ENCODE measurements around the gene PRKCE. TPM values are rescaled to one million over a fixed set of nuclear protein-coding genes. Genes with fewer than 3 reads are reported as not detected.

The PRKCE gene
- total and polyA plus RNA-seq, 2 experiments from 2014 or later, result 9.6 to 11.9 TPM

DNA sequence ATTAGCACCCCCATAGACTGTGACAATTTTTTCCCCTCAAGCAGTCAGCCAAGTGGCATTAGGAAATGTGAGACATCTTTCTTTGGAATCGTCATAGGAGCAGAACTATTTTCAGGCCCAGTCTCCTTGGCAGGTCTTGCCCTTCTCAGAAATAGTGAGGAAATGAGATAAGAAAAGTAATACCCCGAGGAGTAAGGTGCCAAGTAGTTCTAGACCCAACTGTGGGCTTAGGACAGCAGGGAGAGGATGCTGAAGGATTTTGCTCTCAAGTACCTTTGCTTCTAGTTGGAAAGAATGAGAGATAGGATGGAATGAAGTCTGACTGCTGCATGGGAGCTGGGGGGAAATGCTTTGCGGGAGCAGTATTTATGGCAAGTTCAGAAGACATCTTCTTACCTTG, 31.8 kb downstream of the PRKCE start:
- DNase-seq (ENCODE audit: low spot score), result no peak
- WGBS (ENCODE audit: low lambda C conversion rate, missing lambda C conversion rate), result 63% methylated on average over 3 of the region's 3 CpGs
- Histone ChIP-seq H3K36me3 (replicated peaks; ENCODE audit: insufficient read depth, low read depth) (no peaks in the 10 kb centered on the region), H3K79me2 (peaks cover 17% of the 10 kb centered on the region), H3K9me2 (replicated peaks; ENCODE audit: insufficient read depth) (no peaks in the 10 kb centered on the region), H3K9me3 (ENCODE audit: low read depth) (no peaks in the 10 kb centered on the region), H4K20me1 (ENCODE audit: insufficient read depth, poor library complexity, severe bottlenecking) (no peaks in the 10 kb centered on the region), H3K27ac (no peak overlapping the region), H3K27me3 (no peaks in the 10 kb centered on the region), H3K4me2 (no peak overlapping the region), H2AFZ (no peak overlapping the region), H3K4me3 (no peak overlapping the region), H3K4me1 (ENCODE audit: insufficient read depth) (peaks cover 14% of the 10 kb centered on the region)
- TF ChIP-seq, protein P1, sequence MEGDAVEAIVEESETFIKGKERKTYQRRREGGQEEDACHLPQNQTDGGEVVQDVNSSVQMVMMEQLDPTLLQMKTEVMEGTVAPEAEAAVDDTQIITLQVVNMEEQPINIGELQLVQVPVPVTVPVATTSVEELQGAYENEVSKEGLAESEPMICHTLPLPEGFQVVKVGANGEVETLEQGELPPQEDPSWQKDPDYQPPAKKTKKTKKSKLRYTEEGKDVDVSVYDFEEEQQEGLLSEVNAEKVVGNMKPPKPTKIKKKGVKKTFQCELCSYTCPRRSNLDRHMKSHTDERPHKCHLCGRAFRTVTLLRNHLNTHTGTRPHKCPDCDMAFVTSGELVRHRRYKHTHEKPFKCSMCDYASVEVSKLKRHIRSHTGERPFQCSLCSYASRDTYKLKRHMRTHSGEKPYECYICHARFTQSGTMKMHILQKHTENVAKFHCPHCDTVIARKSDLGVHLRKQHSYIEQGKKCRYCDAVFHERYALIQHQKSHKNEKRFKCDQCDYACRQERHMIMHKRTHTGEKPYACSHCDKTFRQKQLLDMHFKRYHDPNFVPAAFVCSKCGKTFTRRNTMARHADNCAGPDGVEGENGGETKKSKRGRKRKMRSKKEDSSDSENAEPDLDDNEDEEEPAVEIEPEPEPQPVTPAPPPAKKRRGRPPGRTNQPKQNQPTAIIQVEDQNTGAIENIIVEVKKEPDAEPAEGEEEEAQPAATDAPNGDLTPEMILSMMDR (IDR thresholded peaks at IDR 0.05; ENCODE audit: poor library complexity), result no peak

DNA sequence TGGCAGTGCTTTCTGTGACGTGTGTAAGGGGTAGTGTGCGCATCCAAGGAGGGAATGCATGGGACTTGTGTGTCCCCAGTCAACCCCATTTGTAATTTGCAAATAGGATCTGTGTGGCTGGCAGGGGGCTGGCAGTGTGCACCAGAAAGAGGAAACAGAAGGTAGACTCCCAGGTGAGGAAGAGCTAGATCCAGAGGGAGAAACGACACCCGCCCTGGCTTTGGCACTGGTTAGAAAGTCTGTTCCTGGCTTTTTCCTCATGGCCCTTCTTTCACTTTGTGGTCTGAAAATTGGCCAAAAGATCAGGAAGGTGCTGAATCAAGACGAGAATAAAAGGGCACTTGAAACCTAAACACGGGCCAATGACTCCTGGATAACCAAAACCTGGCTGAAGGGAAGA, 33.3 kb downstream of the PRKCE start:
- H3K4me3 ChIP-seq, result no peak overlapping the region
- WGBS (ENCODE audit: low lambda C conversion rate, missing lambda C conversion rate), result 98% methylated on average over 6 of the region's 6 CpGs

DNA sequence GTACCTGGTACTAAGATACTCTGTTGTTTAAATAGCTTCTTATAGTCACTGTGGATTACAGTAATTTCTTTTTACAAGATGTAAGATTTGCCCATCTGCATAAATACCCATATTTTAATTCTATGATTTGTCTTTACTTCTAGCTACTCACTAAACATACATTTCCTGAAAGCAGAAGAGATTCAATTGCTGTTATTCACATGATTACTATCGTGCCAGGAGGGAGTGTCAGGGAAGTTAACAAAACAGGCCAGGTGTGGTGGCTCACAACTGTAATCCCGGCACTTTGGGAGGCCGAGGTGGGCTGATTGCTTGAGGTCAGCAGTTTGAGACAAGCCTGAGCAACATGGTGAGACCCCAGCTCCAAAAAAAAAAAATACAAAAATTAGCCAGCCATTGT, 33.8 kb downstream of the PRKCE start:
- no peak overlapping the region for H3K27ac ChIP-seq
- H3K4me3 ChIP-seq, result no peak overlapping the region
- H3K27me3 ChIP-seq, result no peaks in the 10 kb centered on the region
- H2AFZ ChIP-seq, result no peak overlapping the region
- peaks cover 7% of the 10 kb centered on the region for H3K4me1 ChIP-seq (ENCODE audit: insufficient read depth)
- no peaks in the 10 kb centered on the region for H3K9me2 ChIP-seq (replicated peaks; ENCODE audit: insufficient read depth)
- peaks cover 6% of the 10 kb centered on the region for H3K79me2 ChIP-seq
- H4K20me1 ChIP-seq (ENCODE audit: insufficient read depth, poor library complexity, severe bottlenecking), result no peaks in the 10 kb centered on the region
- TF ChIP-seq EZH2phosphoT487 (IDR thresholded peaks at IDR 0.05; ENCODE audit: low read depth, severe bottlenecking, unreplicated experiment) (no peak), EZH2 (IDR thresholded peaks at IDR 0.05; ENCODE audit: borderline replicate concordance) (no peak)
- TF ChIP-seq, protein P1 (IDR thresholded peaks at IDR 0.05; ENCODE audit: poor library complexity), result no peak
- no peaks in the 10 kb centered on the region for H3K9me3 ChIP-seq (ENCODE audit: low read depth)
- no peak for DNase-seq (ENCODE audit: low spot score)
- no peaks in the 10 kb centered on the region for H3K36me3 ChIP-seq (replicated peaks; ENCODE audit: insufficient read depth, low read depth)
- WGBS (ENCODE audit: low lambda C conversion rate, missing lambda C conversion rate), result 92% methylated on average over 3 of the region's 3 CpGs
- H3K4me2 ChIP-seq, result no peak overlapping the region

More for the DNA sequence above, 33.3 kb downstream of the PRKCE start:
- H3K9me3 ChIP-seq (ENCODE audit: low read depth), result no peaks in the 10 kb centered on the region
- peaks cover 4% of the 10 kb centered on the region for H3K79me2 ChIP-seq
- TF ChIP-seq EZH2phosphoT487 (IDR thresholded peaks at IDR 0.05; ENCODE audit: low read depth, severe bottlenecking, unreplicated experiment), result no peak
- TF ChIP-seq, protein P1 (IDR thresholded peaks at IDR 0.05; ENCODE audit: poor library complexity), result no peak
- no peak for TF ChIP-seq EZH2 (IDR thresholded peaks at IDR 0.05; ENCODE audit: borderline replicate concordance)
- no peak overlapping the region for H3K4me2 ChIP-seq
- H3K27ac ChIP-seq, result no peak overlapping the region
- peaks cover 12% of the 10 kb centered on the region for H3K4me1 ChIP-seq (ENCODE audit: insufficient read depth)
- H4K20me1 ChIP-seq (ENCODE audit: insufficient read depth, poor library complexity, severe bottlenecking), result no peaks in the 10 kb centered on the region
- H2AFZ ChIP-seq, result no peak overlapping the region
- H3K27me3 ChIP-seq, result no peaks in the 10 kb centered on the region
- no peaks in the 10 kb centered on the region for H3K9me2 ChIP-seq (replicated peaks; ENCODE audit: insufficient read depth)
- no peaks in the 10 kb centered on the region for H3K36me3 ChIP-seq (replicated peaks; ENCODE audit: insufficient read depth, low read depth)
- no peak for DNase-seq (ENCODE audit: low spot score)

DNA sequence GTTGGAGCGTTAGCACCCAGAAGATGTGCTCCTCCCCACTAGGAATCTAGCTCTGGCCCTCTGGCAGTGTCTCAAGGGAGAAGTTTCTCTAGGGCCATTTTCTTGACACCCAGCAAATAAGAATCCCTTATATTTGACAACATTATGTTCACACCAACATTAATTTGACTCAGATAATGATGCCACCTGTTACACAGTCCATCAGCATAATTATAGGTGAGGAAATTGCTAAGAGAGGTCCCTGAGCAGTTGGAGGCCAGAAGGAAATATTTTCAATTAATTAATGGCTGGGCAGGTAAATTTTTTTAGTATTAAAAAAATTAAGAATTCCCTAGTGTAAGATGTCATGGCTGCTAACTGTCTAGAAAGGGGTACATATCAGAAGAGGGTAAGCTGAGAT, 36.5 kb downstream of the PRKCE start:
- no peak for DNase-seq (ENCODE audit: low spot score)
- WGBS (ENCODE audit: low lambda C conversion rate, missing lambda C conversion rate), result 92% methylated on average over 1 of the region's 1 CpG
- Histone ChIP-seq H3K27ac (no peak overlapping the region), H3K27me3 (no peaks in the 10 kb centered on the region), H3K9me2 (replicated peaks; ENCODE audit: insufficient read depth) (no peaks in the 10 kb centered on the region), H3K9me3 (ENCODE audit: low read depth) (no peaks in the 10 kb centered on the region), H4K20me1 (ENCODE audit: insufficient read depth, poor library complexity, severe bottlenecking) (no peaks in the 10 kb centered on the region), H3K4me1 (ENCODE audit: insufficient read depth) (no peaks in the 10 kb centered on the region), H3K79me2 (peaks cover 7% of the 10 kb centered on the region), H3K4me3 (no peak overlapping the region), H3K36me3 (replicated peaks; ENCODE audit: insufficient read depth, low read depth) (no peaks in the 10 kb centered on the region), H3K4me2 (no peak overlapping the region), H2AFZ (no peak overlapping the region)
- TF ChIP-seq EZH2 (IDR thresholded peaks at IDR 0.05; ENCODE audit: borderline replicate concordance) (no peak), EZH2phosphoT487 (IDR thresholded peaks at IDR 0.05; ENCODE audit: low read depth, severe bottlenecking, unreplicated experiment) (no peak)
- TF ChIP-seq, protein P1 (IDR thresholded peaks at IDR 0.05; ENCODE audit: poor library complexity), result no peak
